ENCODE data around the gene ARL10.

ARL10 gene

DNA sequence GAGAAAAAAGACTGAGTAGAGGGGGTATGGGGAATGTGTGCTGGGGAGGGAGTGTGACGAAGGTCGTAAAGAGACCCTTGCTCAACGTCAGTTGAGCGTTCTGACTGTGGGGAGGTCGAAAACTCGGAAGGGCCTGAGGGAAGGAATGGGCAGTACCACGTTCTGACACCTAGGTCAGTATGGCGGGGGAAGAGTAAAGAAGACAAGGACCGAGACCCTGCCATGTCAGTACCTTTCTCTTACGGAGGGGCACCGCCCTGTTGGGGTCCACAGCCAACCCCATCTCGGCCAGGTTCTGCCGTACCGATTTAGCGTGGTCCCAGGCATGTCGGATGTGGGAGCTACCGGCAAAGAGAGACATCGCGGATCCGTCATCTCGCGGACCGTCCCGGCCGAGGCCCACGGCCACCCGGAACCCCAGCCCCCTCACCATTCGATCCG is 22.7 kb downstream of the ARL10 start:
- Histone ChIP-seq H3K27me3 (no peaks in the 10 kb centered on the region), H3K9me3 (no peaks in the 10 kb centered on the region), H3K27ac (peak overlapping the region; percentile 96), H3K4me1 (peaks cover 46% of the 10 kb centered on the region), H3K9ac (peak overlapping the region; percentile 98), H3K4me2 (peak overlapping the region; percentile 90), H3K36me3 (peaks cover 72% of the 10 kb centered on the region), H3K4me3 (peak overlapping the region; percentile 95), H4K20me1 (peaks cover 47% of the 10 kb centered on the region)
- TF ChIP-seq Cebpa-rat (IDR thresholded peaks at IDR 0.05) = no peak

DNA sequence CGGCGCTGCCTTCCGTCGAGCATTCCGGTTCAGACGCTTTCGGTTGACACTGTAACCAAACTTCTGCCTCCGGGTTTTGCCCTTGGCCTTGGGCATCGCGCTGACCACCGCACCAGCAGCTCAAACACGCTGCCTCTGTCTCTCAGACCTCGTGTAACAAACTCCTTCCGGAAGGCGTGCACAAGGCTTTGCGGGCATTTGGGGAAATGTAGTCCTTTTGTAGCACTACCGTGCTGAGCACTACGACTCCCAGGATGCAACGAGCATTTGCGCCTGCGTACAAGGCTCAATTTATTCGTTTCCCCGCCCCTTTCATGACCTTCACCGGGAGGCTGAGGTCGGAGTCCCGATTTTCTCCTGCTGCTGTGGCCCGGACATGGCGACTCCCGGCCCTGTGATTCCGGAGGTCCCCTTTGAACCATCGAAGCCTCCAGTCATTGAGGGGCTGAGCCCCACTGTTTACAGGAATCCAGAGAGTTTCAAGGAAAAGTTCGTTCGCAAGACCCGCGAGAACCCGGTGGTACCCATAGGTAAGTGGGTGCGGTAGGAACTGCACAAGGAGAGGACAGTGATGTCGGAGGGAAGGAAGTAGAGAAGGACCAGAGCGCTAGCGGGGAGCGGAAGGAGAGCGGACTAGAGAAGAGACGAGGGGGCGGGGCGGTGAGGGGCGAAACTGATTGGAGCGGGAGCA is 23.3 kb downstream of the ARL10 start, which contains the start of the genes HIGD2A and NOP16:
Gene HIGD2A (plus strand): TSS at position 308 of the 691 bp plus-strand sequence. CDS start 69 bp downstream, at position 377.
Gene NOP16 (minus strand): TSS at position 155 of the 691 bp plus-strand sequence. CDS start 59 bp downstream, at position 96.
- peaks cover 46% of the 10 kb centered on the region for H3K4me1 ChIP-seq
- H4K20me1 ChIP-seq = peaks cover 41% of the 10 kb centered on the region
- no peaks in the 10 kb centered on the region for H3K9me3 ChIP-seq
- peak within 1 kb of the TSS; percentile 98 for H3K9ac ChIP-seq
- H3K4me2 ChIP-seq = peak within 1 kb of the TSS; percentile 90
- H3K27ac ChIP-seq = peak within 1 kb of the TSS; percentile 96
- TF ChIP-seq Cebpa-rat (IDR thresholded peaks at IDR 0.05) = no peak
- H3K4me3 ChIP-seq = peak within 1 kb of the TSS; percentile 95
- H3K27me3 ChIP-seq = no peaks in the 10 kb centered on the region
- peaks cover 72% of the 10 kb centered on the region for H3K36me3 ChIP-seq

DNA sequence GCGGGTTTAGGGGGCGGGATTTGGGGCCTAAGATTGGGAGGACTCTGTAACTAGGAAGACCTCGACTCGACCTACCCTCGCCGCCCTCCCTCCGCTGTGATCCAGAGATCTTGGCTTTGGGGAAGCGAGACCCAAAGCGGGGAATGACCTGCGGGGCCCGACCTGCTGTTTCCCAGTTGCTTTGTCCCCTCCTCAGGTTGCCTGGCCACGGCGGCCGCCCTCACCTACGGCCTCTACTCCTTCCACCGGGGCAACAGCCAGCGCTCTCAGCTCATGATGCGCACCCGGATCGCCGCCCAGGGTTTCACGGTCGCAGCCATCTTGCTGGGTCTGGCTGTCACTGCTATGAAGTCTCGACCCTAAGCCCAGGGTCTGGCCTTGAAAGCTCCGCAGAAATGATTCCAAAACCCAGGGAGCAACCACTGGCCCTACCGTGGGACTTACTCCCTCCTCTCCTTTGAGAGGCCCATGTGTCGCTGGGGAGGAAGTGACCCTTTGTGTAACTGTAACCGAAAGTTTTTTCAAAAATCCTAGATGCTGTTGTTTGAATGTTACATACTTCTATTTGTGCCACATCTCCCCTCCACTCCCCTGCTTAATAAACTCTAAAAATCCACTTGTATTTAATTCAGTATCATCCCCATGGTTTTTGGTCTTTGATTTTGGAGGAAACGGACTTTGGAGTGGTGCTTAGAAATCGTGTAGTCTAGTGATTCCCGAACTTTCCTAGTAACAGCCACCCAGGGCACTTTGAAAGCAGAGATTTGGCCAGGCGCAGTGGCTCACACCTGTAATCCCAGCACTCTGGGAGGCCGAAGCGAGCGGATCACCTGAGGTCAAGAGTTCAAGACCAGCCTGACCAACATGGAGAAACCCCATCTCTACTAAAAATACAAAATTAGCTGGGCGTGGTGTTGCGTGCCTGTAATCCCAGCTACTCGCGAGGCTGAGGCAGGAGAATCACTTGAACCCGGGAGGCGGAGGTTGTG is 24.1 kb downstream of the ARL10 start:
- H3K9ac ChIP-seq = peak overlapping the region; percentile 98
- peaks cover 33% of the 10 kb centered on the region for H4K20me1 ChIP-seq
- H3K36me3 ChIP-seq = peaks cover 70% of the 10 kb centered on the region
- peaks cover 46% of the 10 kb centered on the region for H3K4me1 ChIP-seq
- TF ChIP-seq Cebpa-rat (IDR thresholded peaks at IDR 0.05) = no peak
- peak overlapping the region; percentile 95 for H3K4me3 ChIP-seq
- H3K4me2 ChIP-seq = peak overlapping the region; percentile 88
- H3K27ac ChIP-seq = peak overlapping the region; percentile 96
- H3K27me3 ChIP-seq = no peaks in the 10 kb centered on the region
- no peaks in the 10 kb centered on the region for H3K9me3 ChIP-seq

DNA sequence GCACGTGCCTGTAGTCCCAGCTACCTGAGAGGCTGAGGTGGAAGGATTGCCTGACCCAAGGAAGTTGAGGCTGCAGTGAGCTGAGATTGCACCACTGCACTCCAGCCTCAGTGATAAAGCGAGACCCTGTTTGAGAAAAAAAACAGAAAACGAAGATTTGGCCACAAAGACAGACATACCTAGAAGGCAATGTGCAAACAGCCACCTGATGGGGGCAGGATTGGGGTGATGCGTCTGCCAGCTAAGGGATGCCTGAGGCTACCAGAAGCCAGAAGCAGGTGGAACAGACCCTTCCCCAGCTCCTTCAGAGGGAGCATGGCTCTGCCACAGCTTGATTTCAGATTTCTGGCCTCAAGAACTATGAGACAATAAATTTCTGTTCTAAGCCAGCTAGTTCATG is 26.2 kb downstream of the ARL10 start:
- H3K27me3 ChIP-seq = no peaks in the 10 kb centered on the region

DNA sequence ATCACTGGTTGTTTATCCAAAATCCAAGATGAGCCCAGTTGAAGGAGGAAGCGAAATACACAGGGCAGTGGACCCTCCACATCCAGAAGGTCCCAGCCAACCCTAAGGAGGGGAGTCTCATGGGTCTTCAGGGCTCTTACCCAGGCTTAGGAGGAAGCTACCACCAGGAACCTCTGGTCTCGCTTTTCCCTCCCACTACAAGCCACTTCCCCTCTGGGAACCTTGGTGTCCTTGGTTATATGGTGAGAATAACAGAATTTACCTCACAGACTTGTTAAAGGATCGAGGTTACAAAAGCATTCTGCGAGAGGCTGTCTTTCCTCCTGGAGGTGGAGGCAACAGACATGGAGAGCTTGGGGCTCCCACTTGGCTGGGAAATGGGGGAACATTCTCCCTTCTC is 26.7 kb downstream of the ARL10 start:
- H3K27me3 ChIP-seq = no peaks in the 10 kb centered on the region
- H3K9me3 ChIP-seq = no peaks in the 10 kb centered on the region
- no peak overlapping the region for H3K4me2 ChIP-seq
- 0 out of 2 replicates have a peak overlapping the region, but pooled peaks have one; percentile 1 for H3K27ac ChIP-seq
- H3K4me3 ChIP-seq = no peak overlapping the region
- peaks cover 60% of the 10 kb centered on the region for H3K36me3 ChIP-seq
- peaks cover 24% of the 10 kb centered on the region for H3K4me1 ChIP-seq
- H4K20me1 ChIP-seq = peaks cover 7% of the 10 kb centered on the region
- no peak for TF ChIP-seq Cebpa-rat (IDR thresholded peaks at IDR 0.05)
- H3K9ac ChIP-seq = no peak overlapping the region

More for the DNA sequence above, 26.2 kb downstream of the ARL10 start:
- no peak for TF ChIP-seq Cebpa-rat (IDR thresholded peaks at IDR 0.05)
- peaks cover 29% of the 10 kb centered on the region for H3K4me1 ChIP-seq
- H3K36me3 ChIP-seq = peaks cover 61% of the 10 kb centered on the region
- no peak overlapping the region for H3K27ac ChIP-seq
- no peak overlapping the region for H3K4me3 ChIP-seq
- H4K20me1 ChIP-seq = peaks cover 12% of the 10 kb centered on the region
- H3K9me3 ChIP-seq = no peaks in the 10 kb centered on the region
- no peak overlapping the region for H3K9ac ChIP-seq
- no peak overlapping the region for H3K4me2 ChIP-seq

DNA sequence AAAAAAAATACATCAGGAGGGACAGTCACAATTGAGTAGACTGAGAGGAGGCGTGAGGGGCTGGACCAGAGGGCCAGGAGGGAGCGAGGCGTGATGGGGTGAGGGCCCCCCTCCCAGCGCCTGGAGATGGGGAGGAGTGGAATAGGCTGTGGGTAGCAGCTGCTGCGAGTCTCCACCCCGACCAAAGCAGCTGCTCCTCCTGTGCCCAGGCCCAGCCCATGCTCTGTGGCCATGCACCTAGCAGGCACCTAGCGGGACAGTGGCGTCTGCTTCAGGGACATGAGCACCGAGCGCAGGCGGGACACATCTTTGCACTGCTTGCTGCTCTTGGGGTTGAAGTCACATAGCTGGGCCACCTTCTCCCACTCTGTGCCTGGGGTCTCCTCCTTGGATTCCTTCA is 27.2 kb downstream of the ARL10 start:
- H3K36me3 ChIP-seq = peaks cover 58% of the 10 kb centered on the region
- H4K20me1 ChIP-seq = peaks cover 2% of the 10 kb centered on the region
- no peaks in the 10 kb centered on the region for H3K9me3 ChIP-seq
- no peak for TF ChIP-seq Cebpa-rat (IDR thresholded peaks at IDR 0.05)
- H3K9ac ChIP-seq = no peak overlapping the region
- H3K4me1 ChIP-seq = peaks cover 18% of the 10 kb centered on the region
- no peak overlapping the region for H3K4me3 ChIP-seq
- H3K27ac ChIP-seq = no peak overlapping the region
- H3K4me2 ChIP-seq = no peak overlapping the region
- H3K27me3 ChIP-seq = no peaks in the 10 kb centered on the region

DNA sequence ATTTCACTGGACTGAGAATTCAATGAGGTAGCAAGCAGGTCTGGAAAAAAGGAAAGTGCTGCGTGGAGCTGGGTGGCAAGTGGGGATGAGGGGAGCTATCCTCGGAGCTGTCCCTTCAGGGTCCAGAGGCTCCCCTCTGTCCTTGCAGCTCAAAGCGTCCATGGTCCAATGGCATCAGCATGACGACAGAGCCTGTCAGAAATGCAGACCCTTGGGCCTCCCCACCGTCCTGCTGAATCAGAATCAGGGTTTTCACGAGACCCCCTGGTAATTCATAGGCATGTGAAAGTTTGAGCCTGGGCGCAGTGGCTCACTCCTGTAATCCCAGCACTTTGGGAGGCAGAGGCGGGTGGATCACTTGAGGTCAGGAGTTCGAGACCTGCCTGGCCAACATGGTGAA is 28.8 kb downstream of the ARL10 start:
- H3K36me3 ChIP-seq = peaks cover 62% of the 10 kb centered on the region
- no peak overlapping the region for H3K9ac ChIP-seq
- no peaks in the 10 kb centered on the region for H4K20me1 ChIP-seq
- no peak overlapping the region for H3K4me2 ChIP-seq
- peaks cover 17% of the 10 kb centered on the region for H3K4me1 ChIP-seq
- no peak for TF ChIP-seq Cebpa-rat (IDR thresholded peaks at IDR 0.05)
- H3K9me3 ChIP-seq = no peaks in the 10 kb centered on the region
- no peak overlapping the region for H3K27ac ChIP-seq
- no peaks in the 10 kb centered on the region for H3K27me3 ChIP-seq
- no peak overlapping the region for H3K4me3 ChIP-seq

DNA sequence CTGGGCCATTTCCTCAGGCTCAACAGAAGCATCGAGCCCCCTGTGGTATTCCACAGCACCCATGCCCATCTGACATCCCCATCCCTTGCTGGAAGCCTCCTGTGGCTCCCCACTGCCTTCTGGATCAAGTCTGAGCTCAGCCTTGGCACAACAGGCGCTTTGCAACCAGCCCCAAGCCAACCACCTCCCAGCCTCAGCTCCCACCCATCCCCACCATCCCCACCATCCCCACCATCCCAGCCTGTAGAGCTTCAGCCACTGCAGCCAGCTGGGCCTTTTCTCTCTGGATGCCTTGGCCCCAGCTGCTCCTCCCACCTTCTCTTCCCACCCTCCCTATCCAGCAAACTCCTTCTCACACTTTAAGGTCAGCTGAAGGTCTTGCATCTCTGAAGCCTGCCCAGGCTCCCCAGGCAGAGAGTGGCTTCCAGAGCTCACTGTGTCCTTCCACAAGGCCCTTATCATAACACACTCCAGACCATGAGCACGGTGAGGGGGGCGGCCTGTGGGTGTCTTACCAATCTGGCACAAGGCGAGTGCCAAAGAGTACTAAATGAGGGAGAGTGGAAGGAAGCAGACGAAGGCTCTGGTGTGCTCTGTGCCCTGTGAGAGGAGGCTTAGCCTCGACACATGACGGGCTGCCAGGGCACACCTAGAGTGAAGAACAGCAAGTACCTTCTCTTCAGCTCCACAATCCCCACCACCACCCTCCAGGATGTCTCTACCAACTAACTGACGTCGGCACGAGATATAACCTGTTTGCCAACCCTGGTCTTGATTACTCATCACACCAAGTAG is 29.8 kb downstream of the ARL10 start:
- no peak overlapping the region for H3K9ac ChIP-seq
- H3K4me1 ChIP-seq = peaks cover 11% of the 10 kb centered on the region
- TF ChIP-seq Cebpa-rat (IDR thresholded peaks at IDR 0.05) = no peak

DNA sequence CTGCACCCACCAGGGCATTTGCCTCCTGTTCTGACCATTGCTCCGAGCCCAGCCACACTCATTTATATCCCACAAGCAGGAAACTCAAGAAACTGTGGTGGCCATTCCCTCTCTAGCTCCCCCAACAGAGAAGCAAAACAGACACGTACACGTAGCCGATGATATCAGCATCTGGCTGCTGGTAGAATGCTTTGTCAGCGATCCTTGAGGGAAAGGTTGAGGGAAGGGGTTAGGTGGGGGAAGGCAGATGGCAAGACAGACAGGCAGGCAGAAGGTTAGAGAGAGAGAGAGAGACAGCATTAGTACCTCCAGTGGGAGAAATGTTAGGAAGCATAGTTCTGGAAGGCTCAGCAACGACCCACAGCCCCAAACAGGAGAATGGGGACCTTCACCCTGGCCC is 31.0 kb downstream of the ARL10 start:
- Histone ChIP-seq H3K27me3 (no peaks in the 10 kb centered on the region), H3K9ac (no peak overlapping the region), H4K20me1 (no peaks in the 10 kb centered on the region), H3K36me3 (peaks cover 57% of the 10 kb centered on the region), H3K9me3 (no peaks in the 10 kb centered on the region), H3K4me2 (no peak overlapping the region), H3K4me1 (peaks cover 8% of the 10 kb centered on the region; the same call in 1 of the 2 replicates), H3K4me3 (no peak overlapping the region), H3K27ac (no peak overlapping the region)
- TF ChIP-seq Cebpa-rat (IDR thresholded peaks at IDR 0.05) = no peak

More for the DNA sequence above, 29.8 kb downstream of the ARL10 start:
- no peak overlapping the region for H3K4me2 ChIP-seq
- H3K27ac ChIP-seq = no peak overlapping the region
- H3K27me3 ChIP-seq = no peaks in the 10 kb centered on the region
- H3K36me3 ChIP-seq = peaks cover 63% of the 10 kb centered on the region
- no peaks in the 10 kb centered on the region for H3K9me3 ChIP-seq
- no peak overlapping the region for H3K4me3 ChIP-seq
- no peaks in the 10 kb centered on the region for H4K20me1 ChIP-seq
